ENCODE results near the gene LSM5. TPM values are rescaled to one million over a fixed set of nuclear protein-coding genes. Genes with fewer than 3 reads are reported as not detected.
"Not testable (repeated sequence)": the region's sequence is repeated elsewhere in the genome, so short reads cannot be mapped to it uniquely, and the experiment has no call there.

The LSM5 gene
- total RNA-seq, 2 donors from 2014 or later: 12.9 to 26.8 TPM

DNA sequence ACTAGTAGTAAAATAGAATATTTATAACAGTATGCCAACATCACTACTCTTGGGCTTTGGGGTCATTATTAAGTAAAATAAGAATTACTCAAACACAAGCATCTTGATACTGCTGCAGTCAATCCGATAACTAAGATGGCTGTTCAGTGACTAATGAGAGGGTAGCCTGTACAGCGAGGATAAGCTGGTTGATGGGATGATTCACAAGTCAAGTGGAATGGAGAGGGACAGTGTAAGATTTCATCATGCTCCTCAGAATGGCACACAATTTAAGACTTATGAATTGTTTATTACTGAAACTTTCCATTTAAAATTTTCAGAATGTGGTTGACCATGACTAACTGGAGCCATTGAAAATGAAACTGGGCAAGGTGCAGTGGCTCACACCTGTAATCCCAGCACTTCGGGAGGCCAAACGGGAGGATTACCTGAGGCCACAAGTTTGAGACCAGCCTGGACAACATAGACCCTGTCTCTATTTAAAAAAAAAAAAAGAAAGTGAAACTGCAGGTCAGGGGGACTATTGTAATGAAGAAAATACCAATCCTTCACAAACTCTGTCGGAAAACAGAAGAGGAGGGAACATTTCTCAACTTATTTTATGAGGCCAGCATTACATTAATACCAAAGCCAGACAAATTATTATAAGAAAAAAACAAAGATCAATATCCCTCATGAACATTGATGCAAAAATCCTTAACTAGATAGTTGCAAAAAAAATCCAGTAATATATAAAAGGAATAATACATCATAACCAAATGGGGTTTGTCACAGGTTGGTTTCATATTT, 16.3 kb upstream of the LSM5 start:
- H3K27me3 ChIP-seq: no peaks in the 10 kb centered on the region

DNA sequence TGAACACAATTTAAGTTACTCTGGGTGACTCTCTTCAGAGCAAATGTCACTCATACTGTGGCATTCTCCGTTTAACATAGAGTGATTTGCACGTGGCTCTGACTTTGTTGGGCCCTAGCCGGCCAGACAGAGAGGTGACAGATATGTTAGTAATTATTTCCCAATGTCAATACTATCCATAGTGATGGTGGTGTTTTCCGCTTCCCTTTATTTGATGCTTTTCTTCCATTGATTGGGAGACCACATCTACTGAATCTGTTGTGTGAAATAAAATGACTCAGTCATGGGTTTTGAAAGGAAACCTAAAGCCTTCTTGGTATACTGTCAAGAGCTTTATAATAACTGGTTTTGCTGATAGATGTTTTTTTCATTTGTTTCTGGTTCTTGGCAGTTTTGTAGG, 12.5 kb upstream of the LSM5 start:
- H3K9me3 ChIP-seq: no peaks in the 10 kb centered on the region

More for the DNA sequence above, 16.3 kb upstream of the LSM5 start:
- Histone ChIP-seq H3K4me3 (no peak overlapping the region), H3K9me3 (no peaks in the 10 kb centered on the region), H3K27ac (no peak overlapping the region), H3K36me3 (no peaks in the 10 kb centered on the region), H3K4me1 (peaks cover 0 to 7% of the 10 kb centered on the region in 2 donors)
- no peak for DNase-seq (ENCODE audit: low spot score)
- TF ChIP-seq CTCF (IDR thresholded peaks at IDR 0.05): no peak

GRCh38 chr7:32501522-32501921, 11.3 kb upstream of the LSM5 start:
- no peak for DNase-seq (ENCODE audit: low spot score)
- Histone ChIP-seq H3K27me3 (no peaks in the 10 kb centered on the region), H3K4me3 (no peak overlapping the region), H3K27ac (peak overlapping the region in 1 of 2 donors; percentile 56), H3K36me3 (no peaks in the 10 kb centered on the region), H3K9me3 (no peaks in the 10 kb centered on the region), H3K4me1 (peaks cover 0 to 26% of the 10 kb centered on the region in 2 donors)
- no peak for TF ChIP-seq CTCF (IDR thresholded peaks at IDR 0.05)

More for the DNA sequence above, 12.5 kb upstream of the LSM5 start:
- Histone ChIP-seq H3K36me3 (no peaks in the 10 kb centered on the region), H3K4me3 (no peak overlapping the region), H3K27ac (no peak overlapping the region), H3K27me3 (no peaks in the 10 kb centered on the region), H3K4me1 (peaks cover 0 to 19% of the 10 kb centered on the region in 2 donors)
- TF ChIP-seq CTCF (IDR thresholded peaks at IDR 0.05): no peak
- no peak for DNase-seq (ENCODE audit: low spot score)

- peaks cover 0 to 32% of the 10 kb centered on the region in 2 donors for H3K4me1 ChIP-seq
- TF ChIP-seq CTCF (IDR thresholded peaks at IDR 0.05): no peak
- no peak overlapping the region for H3K4me3 ChIP-seq
Observed at GRCh38 chr7:32500922-32501341, 10.8 kb upstream of the LSM5 start.

DNA sequence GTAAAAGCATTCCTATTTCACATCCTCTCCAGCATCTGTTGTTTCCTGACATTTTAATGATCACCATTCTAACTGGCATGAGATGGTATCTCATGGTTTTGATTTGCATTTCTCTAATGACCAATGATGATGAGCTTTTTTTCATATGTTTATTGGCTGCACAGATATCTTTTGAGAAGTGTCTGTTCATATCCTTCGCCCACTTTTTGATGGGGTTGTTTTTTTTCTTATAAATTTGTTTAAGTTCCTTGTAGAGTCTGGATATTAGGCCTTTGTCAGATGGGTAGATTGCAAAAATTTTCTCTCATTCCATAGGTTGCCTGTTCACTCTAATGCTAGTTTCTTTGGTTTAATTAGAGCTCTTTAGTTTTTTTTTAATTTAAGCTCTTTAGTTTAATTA, 10.0 kb upstream of the LSM5 start:
- H3K27ac ChIP-seq; H3K4me3 ChIP-seq; DNase-seq (ENCODE audit: low spot score); H3K36me3 ChIP-seq; H3K27me3 ChIP-seq; H3K9me3 ChIP-seq: not testable (repeated sequence)
- peaks cover 0 to 33% of the 10 kb centered on the region in 2 donors for H3K4me1 ChIP-seq

More at GRCh38 chr7:32500922-32501341, 10.8 kb upstream of the LSM5 start:
- no peak for DNase-seq (ENCODE audit: low spot score)
- Histone ChIP-seq H3K9me3 (no peaks in the 10 kb centered on the region), H3K27ac (peak overlapping the region in 1 of 2 donors; percentile 56), H3K27me3 (no peaks in the 10 kb centered on the region), H3K36me3 (no peaks in the 10 kb centered on the region)

DNA sequence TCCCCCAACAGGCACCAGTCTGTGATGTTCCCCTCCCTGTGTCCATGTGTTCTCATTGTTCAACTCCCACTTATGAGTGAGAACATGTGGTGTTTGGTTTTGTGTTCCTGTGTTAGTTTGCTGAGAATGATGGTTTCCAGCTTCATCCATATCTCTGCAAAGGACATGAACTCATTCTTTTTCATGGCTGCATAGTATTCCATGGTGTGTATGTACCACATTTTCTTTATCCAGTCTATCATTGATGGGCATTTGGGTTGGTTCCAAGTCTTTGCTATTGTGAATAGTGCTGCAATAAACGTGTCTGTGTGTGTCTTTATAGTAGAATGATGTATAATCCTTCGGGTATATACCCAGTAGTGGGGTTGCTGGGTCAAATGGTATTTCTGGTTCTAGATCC, 9.6 kb upstream of the LSM5 start:
- H3K27ac ChIP-seq; DNase-seq (ENCODE audit: low spot score); H3K9me3 ChIP-seq; H3K27me3 ChIP-seq; H3K36me3 ChIP-seq; H3K4me3 ChIP-seq: not testable (repeated sequence)
- H3K4me1 ChIP-seq: peaks cover 0 to 33% of the 10 kb centered on the region in 2 donors

Measured in right atrium auricular region (tissue), 2 donors.